WTC11 (cell line): Measurements from ENCODE around the gene HPS3. TPM values are rescaled to one million over a fixed set of nuclear protein-coding genes. Genes with fewer than 3 reads are reported as not detected.

Experiments used
- ATAC-seq: fragments of 200-7000 bp; cut with Tn5 transposase; 2 replicates; pipeline ENCODE4 v1.10.0; 2021; ENCODE audit warnings: mild to moderate bottlenecking, moderate library complexity
- CTCF ChIA-PET: fragments of 300-600 bp; sonication (Branson Sonifier 250); formaldehyde crosslinking; loops from one replicate; lab custom pipeline; 2021; ENCODE audit warnings: antibody characterized with exemption; lab: Charles Lee
- POLR2A ChIA-PET: fragments of 350-600 bp; sonication (Branson Sonifier 250); formaldehyde crosslinking; loops from one replicate; lab custom pipeline; 2021; ENCODE audit warnings: antibody characterized with exemption; lab: Charles Lee
- DNase-seq: peaks from one replicate; pipeline ENCODE4 v3.0.0; 2021; ENCODE audit warnings: low spot score
- H3K27ac Mint-ChIP-seq: 2 replicates; pipeline ENCODE4 v1.8.0; 2021; ENCODE audit warnings: mixed read lengths
- H3K27me3 Mint-ChIP-seq: 2 replicates; pipeline ENCODE4 v1.8.0; 2021; ENCODE audit warnings: low read depth, mild to moderate bottlenecking, moderate library complexity, mixed read lengths
- H3K36me3 Mint-ChIP-seq: 2 replicates; pipeline ENCODE4 v1.8.0; 2021; ENCODE audit warnings: mixed read lengths
- H3K4me1 Mint-ChIP-seq: 2 replicates; pipeline ENCODE4 v1.8.0; 2022; ENCODE audit warnings: mixed read lengths
- H3K4me3 Mint-ChIP-seq: 2 replicates; pipeline ENCODE4 v1.8.0; 2021; ENCODE audit warnings: mild to moderate bottlenecking, moderate library complexity, mixed read lengths
- H3K9me3 Mint-ChIP-seq: 2 replicates; pipeline ENCODE4 v1.8.0; 2021; ENCODE audit warnings: mixed read lengths
- ATF1 ChIP-seq: sonication (generic); formaldehyde crosslinking; IDR thresholded peaks from 2 replicates; pipeline ENCODE4 v1.8.1; 2023; ENCODE audit warnings: mild to moderate bottlenecking, moderate library complexity, missing genetic modification reagents
- ATF6 ChIP-seq: sonication (generic); formaldehyde crosslinking; IDR thresholded peaks from 2 replicates; pipeline ENCODE4 v1.8.1; 2023; ENCODE audit warnings: mild to moderate bottlenecking, missing genetic modification reagents
- CBFB ChIP-seq: sonication (generic); formaldehyde crosslinking; IDR thresholded peaks from 2 replicates; pipeline ENCODE4 v1.8.1; 2022; ENCODE audit warnings: mild to moderate bottlenecking, low read depth, missing genetic modification reagents
- ESRRA ChIP-seq: sonication (generic); formaldehyde crosslinking; IDR thresholded peaks from 2 replicates; pipeline ENCODE4 v1.8.1; 2022; ENCODE audit warnings: mild to moderate bottlenecking, missing genetic modification reagents, borderline replicate concordance
- FOXJ3 ChIP-seq: sonication (generic); formaldehyde crosslinking; IDR thresholded peaks from 2 replicates; pipeline ENCODE4 v1.9.0; 2021; ENCODE audit warnings: missing genetic modification reagents, mild to moderate bottlenecking, borderline replicate concordance
- FOXK1 ChIP-seq: sonication (generic); formaldehyde crosslinking; IDR thresholded peaks from 2 replicates; pipeline ENCODE4 v1.8.0; 2022; ENCODE audit warnings: mild to moderate bottlenecking, moderate library complexity, missing genetic modification reagents
- KAT7 ChIP-seq: sonication (generic); formaldehyde crosslinking; IDR thresholded peaks from 2 replicates; pipeline ENCODE4 v1.8.1; 2023; ENCODE audit warnings: missing genetic modification reagents, mild to moderate bottlenecking, borderline replicate concordance
- MAX ChIP-seq: sonication (generic); formaldehyde crosslinking; IDR thresholded peaks from 2 replicates; pipeline ENCODE4 v1.8.0; 2022; ENCODE audit warnings: mild to moderate bottlenecking, missing genetic modification reagents
- NR1H2 ChIP-seq: sonication (generic); formaldehyde crosslinking; IDR thresholded peaks from 2 replicates; pipeline ENCODE4 v1.9.0; 2021; ENCODE audit warnings: mild to moderate bottlenecking, moderate library complexity, missing genetic modification reagents
- NR2C2 ChIP-seq: sonication (generic); formaldehyde crosslinking; IDR thresholded peaks from 2 replicates; pipeline ENCODE4 v1.8.0; 2022; ENCODE audit warnings: mild to moderate bottlenecking, missing genetic modification reagents
- RELA ChIP-seq: sonication (generic); formaldehyde crosslinking; IDR thresholded peaks from 2 replicates; pipeline ENCODE4 v1.8.1; 2022; ENCODE audit warnings: missing genetic modification reagents, mild to moderate bottlenecking, borderline replicate concordance
- RORB ChIP-seq: fragments of 250-450 bp; sonication (Bioruptor Pico); IDR thresholded peaks from 2 replicates; pipeline ENCODE4 v1.9.0; 2021; ENCODE audit warnings: mild to moderate bottlenecking
- SOX15 ChIP-seq: fragments of 250-450 bp; sonication (Bioruptor Pico); IDR thresholded peaks from 2 replicates; pipeline ENCODE4 v1.9.0; 2021; ENCODE audit warnings: mild to moderate bottlenecking
- TCF7 ChIP-seq: sonication (generic); formaldehyde crosslinking; IDR thresholded peaks from 2 replicates; pipeline ENCODE4 v1.8.0; 2022; ENCODE audit warnings: mild to moderate bottlenecking, low read depth, missing genetic modification reagents, moderate library complexity
- ZNF232 ChIP-seq: sonication (generic); formaldehyde crosslinking; IDR thresholded peaks from 2 replicates; pipeline ENCODE4 v1.8.0; 2022; ENCODE audit warnings: mild to moderate bottlenecking, missing genetic modification reagents
- ZNF396 ChIP-seq: fragments of 250-450 bp; sonication (Bioruptor Pico); IDR thresholded peaks from 2 replicates; pipeline ENCODE4 v1.8.0; 2021; ENCODE audit warnings: mild to moderate bottlenecking, moderate library complexity, borderline replicate concordance
- ZNF423 ChIP-seq: fragments of 250-450 bp; sonication (Bioruptor Pico); IDR thresholded peaks from 2 replicates; pipeline ENCODE4 v2.1.2; 2022; ENCODE audit warnings: mild to moderate bottlenecking, moderate library complexity
- ZNF532 ChIP-seq: fragments of 250-450 bp; sonication (Bioruptor Pico); IDR thresholded peaks from 2 replicates; pipeline ENCODE4 v1.9.0; 2021; ENCODE audit warnings: mild to moderate bottlenecking, borderline replicate concordance
- total RNA-seq: library from RNA; stranded (reverse); gene quantifications from 3 replicates; pipeline ENCODE4 v1.2.3, GENCODE V29; 2021
- TF ChIP-seq, protein P1 (sequence below): sonication (generic); formaldehyde crosslinking; IDR thresholded peaks from 2 replicates; pipeline ENCODE4 v1.8.0; 2022; ENCODE audit warnings: mild to moderate bottlenecking, missing genetic modification reagents
- TF ChIP-seq, protein P2 (sequence below): sonication (generic); formaldehyde crosslinking; conservative IDR thresholded peaks from 2 replicates; pipeline ENCODE4 v1.8.1; 2023; ENCODE audit warnings: mild to moderate bottlenecking, low read depth, missing genetic modification reagents, moderate library complexity
- TF ChIP-seq, protein P3 (sequence below): fragments of 250-450 bp; sonication (Bioruptor Pico); IDR thresholded peaks from 2 replicates; pipeline ENCODE4 v1.9.0; 2021; ENCODE audit warnings: moderate library complexity, mild to moderate bottlenecking, inconsistent platforms, borderline replicate concordance

HPS3 gene
- total RNA-seq, 1 experiment from 2014 or later: 51.3 TPM

GRCh38 chr3:149207475-149207874, 78.0 kb downstream of the HPS3 start (continued):
- no peak for TF ChIP-seq ZNF532 (CRISPR knock-in tag)

GRCh38 chr3:149209431-149209830, 80.0 kb downstream of the HPS3 start:
- no peaks in the 10 kb centered on the region for H3K27me3 Mint-ChIP-seq
- DNase-seq (no peak), ATAC-seq (no peak)
- ChIA-PET POLR2A (no interaction called here), CTCF (no interaction called here)
- no peak overlapping the region for H3K4me3 Mint-ChIP-seq
- no peak overlapping the region for H3K27ac Mint-ChIP-seq
- TF ChIP-seq ATF6 (CRISPR knock-in tag): no peak
- TF ChIP-seq ZNF232: no peak
- no peak for TF ChIP-seq SOX15 (CRISPR knock-in tag)
- no peak for TF ChIP-seq RELA
- TF ChIP-seq ATF1 (CRISPR knock-in tag): no peak
- no peak for TF ChIP-seq TCF7 (CRISPR knock-in tag)
- no peak for TF ChIP-seq RORB (CRISPR knock-in tag)
- TF ChIP-seq FOXJ3 (CRISPR knock-in tag): no peak
- H3K4me1 Mint-ChIP-seq: peaks cover 26% of the 10 kb centered on the region
- no peaks in the 10 kb centered on the region for H3K36me3 Mint-ChIP-seq
- H3K9me3 Mint-ChIP-seq: peaks cover 5% of the 10 kb centered on the region

DNA sequence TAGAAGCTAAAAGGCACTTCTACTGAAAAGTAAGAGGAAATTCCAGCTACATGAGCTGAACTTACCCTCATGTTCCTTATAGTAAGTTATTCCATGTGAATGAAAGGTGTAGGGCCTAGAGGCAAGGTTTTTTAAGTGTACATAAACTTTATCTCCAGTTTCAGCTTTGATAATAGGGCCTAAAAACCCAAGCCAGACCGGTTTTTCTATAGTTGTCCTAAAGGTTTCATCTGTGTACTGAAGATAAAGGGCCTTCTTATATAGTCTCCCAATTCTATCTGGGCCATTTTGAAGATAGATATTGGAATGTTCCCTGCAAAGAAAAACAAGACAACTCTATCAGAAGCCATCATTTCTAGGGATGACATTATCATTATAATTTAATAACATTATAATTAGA, 82.9 kb downstream of the HPS3 start:
- Mint-ChIP-seq H3K36me3 (no peaks in the 10 kb centered on the region), H3K27me3 (no peaks in the 10 kb centered on the region), H3K4me1 (peaks cover 29% of the 10 kb centered on the region), H3K27ac (no peak overlapping the region), H3K4me3 (no peak overlapping the region), H3K9me3 (no peaks in the 10 kb centered on the region)
- ATAC-seq (no peak), DNase-seq (no peak)
- POLR2A ChIA-PET: no interaction called here
- CTCF ChIA-PET: interaction anchor here (1.0 kb wide), 1 partner anchor 256 kb away, joined by 4 read pairs; no protein-coding TSS in a partner anchor
- no peak for TF ChIP-seq ATF1 (CRISPR knock-in tag)
- TF ChIP-seq CBFB (CRISPR knock-in tag): no peak
- TF ChIP-seq FOXK1: no peak
- TF ChIP-seq RELA: no peak
- TF ChIP-seq MAX (CRISPR knock-in tag): no peak
- TF ChIP-seq, protein P1, sequence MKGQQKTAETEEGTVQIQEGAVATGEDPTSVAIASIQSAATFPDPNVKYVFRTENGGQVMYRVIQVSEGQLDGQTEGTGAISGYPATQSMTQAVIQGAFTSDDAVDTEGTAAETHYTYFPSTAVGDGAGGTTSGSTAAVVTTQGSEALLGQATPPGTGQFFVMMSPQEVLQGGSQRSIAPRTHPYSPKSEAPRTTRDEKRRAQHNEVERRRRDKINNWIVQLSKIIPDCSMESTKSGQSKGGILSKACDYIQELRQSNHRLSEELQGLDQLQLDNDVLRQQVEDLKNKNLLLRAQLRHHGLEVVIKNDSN: no peak
- no peak for TF ChIP-seq SOX15 (CRISPR knock-in tag)
- TF ChIP-seq ESRRA: no peak
- TF ChIP-seq, protein P2, sequence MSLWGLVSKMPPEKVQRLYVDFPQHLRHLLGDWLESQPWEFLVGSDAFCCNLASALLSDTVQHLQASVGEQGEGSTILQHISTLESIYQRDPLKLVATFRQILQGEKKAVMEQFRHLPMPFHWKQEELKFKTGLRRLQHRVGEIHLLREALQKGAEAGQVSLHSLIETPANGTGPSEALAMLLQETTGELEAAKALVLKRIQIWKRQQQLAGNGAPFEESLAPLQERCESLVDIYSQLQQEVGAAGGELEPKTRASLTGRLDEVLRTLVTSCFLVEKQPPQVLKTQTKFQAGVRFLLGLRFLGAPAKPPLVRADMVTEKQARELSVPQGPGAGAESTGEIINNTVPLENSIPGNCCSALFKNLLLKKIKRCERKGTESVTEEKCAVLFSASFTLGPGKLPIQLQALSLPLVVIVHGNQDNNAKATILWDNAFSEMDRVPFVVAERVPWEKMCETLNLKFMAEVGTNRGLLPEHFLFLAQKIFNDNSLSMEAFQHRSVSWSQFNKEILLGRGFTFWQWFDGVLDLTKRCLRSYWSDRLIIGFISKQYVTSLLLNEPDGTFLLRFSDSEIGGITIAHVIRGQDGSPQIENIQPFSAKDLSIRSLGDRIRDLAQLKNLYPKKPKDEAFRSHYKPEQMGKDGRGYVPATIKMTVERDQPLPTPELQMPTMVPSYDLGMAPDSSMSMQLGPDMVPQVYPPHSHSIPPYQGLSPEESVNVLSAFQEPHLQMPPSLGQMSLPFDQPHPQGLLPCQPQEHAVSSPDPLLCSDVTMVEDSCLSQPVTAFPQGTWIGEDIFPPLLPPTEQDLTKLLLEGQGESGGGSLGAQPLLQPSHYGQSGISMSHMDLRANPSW (CRISPR knock-in tag): no peak
- no peak for TF ChIP-seq ZNF396 (CRISPR knock-in tag)
- TF ChIP-seq, protein P3, sequence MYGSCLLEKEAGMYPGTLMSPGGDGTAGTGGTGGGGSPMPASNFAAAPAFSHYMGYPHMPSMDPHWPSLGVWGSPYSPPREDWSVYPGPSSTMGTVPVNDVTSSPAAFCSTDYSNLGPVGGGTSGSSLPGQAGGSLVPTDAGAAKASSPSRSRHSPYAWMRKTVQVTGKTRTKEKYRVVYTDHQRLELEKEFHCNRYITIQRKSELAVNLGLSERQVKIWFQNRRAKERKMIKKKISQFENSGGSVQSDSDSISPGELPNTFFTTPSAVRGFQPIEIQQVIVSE: no peak
- TF ChIP-seq NR2C2 (CRISPR knock-in tag): no peak
- TF ChIP-seq NR1H2 (CRISPR knock-in tag): no peak
- TF ChIP-seq ZNF423: no peak
- no peak for TF ChIP-seq KAT7 (CRISPR knock-in tag)
